HL-60 (cell line): ENCODE results near the gene COL23A1.

Source experiments
- CTCF ChIP-seq: IDR thresholded peaks from one replicate; pipeline ENCODE4 v1.5.1; 2011; ENCODE audit warnings: low read length, control low read depth, inconsistent platforms; ENCODE audit not compliant: insufficient read depth
- GABPA ChIP-seq: IDR thresholded peaks from 2 replicates; pipeline ENCODE4 v1.6.1; 2012; ENCODE audit warnings: low read depth
- POLR2AphosphoS5 ChIP-seq: IDR thresholded peaks from 2 replicates; pipeline ENCODE4 v1.6.1; 2012; ENCODE audit warnings: low read depth
- REST ChIP-seq: IDR thresholded peaks from 2 replicates; pipeline ENCODE4 v1.6.1; 2012; ENCODE audit warnings: low read depth; ENCODE audit not compliant: insufficient replicate concordance
- SPI1 ChIP-seq: IDR thresholded peaks from 2 replicates; pipeline ENCODE4 v1.6.1; 2012; ENCODE audit warnings: low read depth, mild to moderate bottlenecking, borderline replicate concordance

GRCh38 chr5:178363501-178364325 is 226.5 kb downstream of the COL23A1 start:
- no peak for TF ChIP-seq CTCF
- TF ChIP-seq POLR2AphosphoS5: no peak; the same call in 1 of the 2 replicates
- no peak for TF ChIP-seq GABPA
- TF ChIP-seq REST: no peak
- TF ChIP-seq SPI1: no peak
